Measurements from ENCODE around the gene BBX.

- TF ChIP-seq CTCF (IDR thresholded peaks at IDR 0.05) (no peak), POLR2A (IDR thresholded peaks at IDR 0.05) (no peak)
Observed at GRCh38 chr3:107668416-107668815, 145.7 kb downstream of the BBX start.
